H9 (cell line): ENCODE measurements around the gene MTMR3. TPM values are rescaled to one million over a fixed set of nuclear protein-coding genes. Genes with fewer than 3 reads are reported as not detected.
"Not testable (repeated sequence)": the region's sequence is repeated elsewhere in the genome, so short reads cannot be mapped to it uniquely, and the experiment has no call there.

Source experiments
- DNase-seq: peaks from one replicate; pipeline ENCODE4 v3.0.0-alpha.2; 2017
- H2AFZ ChIP-seq: one replicate; pipeline ENCODE4 v1.6.1; 2013; ENCODE audit warnings: mild to moderate bottlenecking, low read length, control low read depth, moderate library complexity
- H2AK5ac ChIP-seq: 2 replicates; pipeline ENCODE4 v1.6.1; 2013; ENCODE audit warnings: low read length, control low read depth, mixed read lengths; ENCODE audit not compliant: insufficient read length
- H2BK120ac ChIP-seq: one replicate; pipeline ENCODE4 v1.6.1; 2013; ENCODE audit warnings: low read depth, mild to moderate bottlenecking, low read length, control low read depth, inconsistent platforms; ENCODE audit not compliant: poor library complexity, severe bottlenecking
- H2BK12ac ChIP-seq: 2 replicates; pipeline ENCODE4 v1.6.1; 2013; ENCODE audit warnings: low read length, control low read depth, mixed read lengths, low read depth; ENCODE audit not compliant: insufficient read length
- H2BK15ac ChIP-seq: 2 replicates; pipeline ENCODE4 v1.6.1; 2013; ENCODE audit warnings: low read depth, low read length, control low read depth
- H2BK20ac ChIP-seq: one replicate; pipeline ENCODE4 v1.6.1; 2013; ENCODE audit warnings: low read depth, mild to moderate bottlenecking, low read length, control low read depth, inconsistent platforms; ENCODE audit not compliant: poor library complexity, severe bottlenecking
- H2BK5ac ChIP-seq: 2 replicates; pipeline ENCODE4 v1.6.1; 2013; ENCODE audit warnings: low read length, control low read depth, mixed read lengths; ENCODE audit not compliant: insufficient read length
- H3K14ac ChIP-seq: 2 replicates; pipeline ENCODE4 v1.6.1; 2013; ENCODE audit warnings: low read length, control low read depth; ENCODE audit not compliant: insufficient read depth
- H3K18ac ChIP-seq: 2 replicates; pipeline ENCODE4 v1.6.1; 2013; ENCODE audit warnings: low read depth, mild to moderate bottlenecking, mixed read lengths, low read length, control low read depth; ENCODE audit not compliant: insufficient read length
- H3K23ac ChIP-seq: 2 replicates; pipeline ENCODE4 v1.6.1; 2013; ENCODE audit warnings: low read length, control low read depth, mixed read lengths, low read depth; ENCODE audit not compliant: insufficient read length
- H3K23me2 ChIP-seq: 2 replicates; pipeline ENCODE4 v1.6.1; 2013; ENCODE audit warnings: low read depth, mild to moderate bottlenecking, mixed read lengths, low read length, control low read depth; ENCODE audit not compliant: insufficient read length, poor library complexity, severe bottlenecking
- H3K27ac ChIP-seq: 2 replicates; pipeline ENCODE4 v1.5.1; 2013; ENCODE audit warnings: low read length, control low read depth, mixed read lengths, low read depth; ENCODE audit not compliant: insufficient read length
- H3K27me3 ChIP-seq: 2 replicates; pipeline ENCODE4 v1.6.1; 2013; ENCODE audit warnings: low read length, control low read depth, inconsistent platforms; ENCODE audit not compliant: insufficient read depth
- H3K4ac ChIP-seq: 2 replicates; pipeline ENCODE4 v1.6.1; 2013; ENCODE audit warnings: low read depth, mild to moderate bottlenecking, control low read depth, inconsistent platforms, low read length, moderate library complexity
- H3K4me1 ChIP-seq: 2 replicates; pipeline ENCODE4 v1.6.1; 2013; ENCODE audit warnings: low read length, control low read depth, inconsistent platforms; ENCODE audit not compliant: insufficient read depth
- H3K4me2 ChIP-seq: 2 replicates; pipeline ENCODE4 v1.6.1; 2013; ENCODE audit warnings: low read length, control low read depth, mixed read lengths; ENCODE audit not compliant: insufficient read length, insufficient read depth
- H3K56ac ChIP-seq: 2 replicates; pipeline ENCODE4 v1.6.1; 2013; ENCODE audit warnings: low read depth, mild to moderate bottlenecking, mixed read lengths, low read length, control low read depth; ENCODE audit not compliant: insufficient read length
- H3K79me1 ChIP-seq: 2 replicates; pipeline ENCODE4 v1.6.1; 2013; ENCODE audit warnings: low read depth, mild to moderate bottlenecking, moderate library complexity, low read length, control low read depth, inconsistent platforms; ENCODE audit not compliant: insufficient read depth, poor library complexity, severe bottlenecking
- H3K79me2 ChIP-seq: 2 replicates; pipeline ENCODE4 v1.6.1; 2013; ENCODE audit warnings: low read length, control low read depth, inconsistent platforms; ENCODE audit not compliant: insufficient read depth
- H3K9ac ChIP-seq: 2 replicates; pipeline ENCODE4 v1.6.1; 2013; ENCODE audit warnings: low read length, control low read depth, mixed read lengths; ENCODE audit not compliant: insufficient read length; ENCODE audit errors: extremely low read depth
- H3K9me3 ChIP-seq: one replicate; pipeline ENCODE4 v1.6.1; 2013; ENCODE audit warnings: low read depth, low read length, inconsistent platforms; ENCODE audit not compliant: control insufficient read depth
- H3T11ph ChIP-seq: one replicate; pipeline ENCODE4 v1.6.1; 2013; ENCODE audit warnings: mild to moderate bottlenecking, low read length, control low read depth, inconsistent platforms
- H4K20me1 ChIP-seq: one replicate; pipeline ENCODE4 v1.6.1; 2013; ENCODE audit not compliant: control insufficient read depth, insufficient read length, insufficient read depth
- H4K5ac ChIP-seq: 2 replicates; pipeline ENCODE4 v1.6.1; 2013; ENCODE audit warnings: low read depth, mild to moderate bottlenecking, mixed read lengths, low read length, control low read depth; ENCODE audit not compliant: insufficient read length
- H4K8ac ChIP-seq: replicated peaks from 2 replicates; pipeline ENCODE4 v1.6.1; 2013; ENCODE audit warnings: low read length, control low read depth, mixed read lengths, low read depth; ENCODE audit not compliant: insufficient read length
- H4K91ac ChIP-seq: 2 replicates; pipeline ENCODE4 v1.6.1; 2013; ENCODE audit warnings: low read depth, mild to moderate bottlenecking, moderate library complexity, mixed read lengths, low read length, control low read depth; ENCODE audit not compliant: insufficient read length
- H3K27ac Mint-ChIP-seq, 3 experiments: 2 replicates in 2 of 3; 3 replicates in 1 of 3; pipeline ENCODE4 v1.8.0; 2020 to 2021; ENCODE audit warnings: mixed read lengths in 3 of 3, mild to moderate bottlenecking in 1 of 3, moderate library complexity in 1 of 3
- H3K27me3 Mint-ChIP-seq: 2 replicates; pipeline ENCODE4 v1.8.0; 2021; ENCODE audit warnings: low read depth, mild to moderate bottlenecking, moderate library complexity, mixed read lengths
- H3K36me3 Mint-ChIP-seq, 3 experiments: 2 replicates in 2 of 3; 3 replicates in 1 of 3; pipeline ENCODE4 v1.8.0; 2020 to 2021; ENCODE audit warnings: low read depth in 3 of 3, mixed read lengths in 3 of 3; ENCODE audit not compliant: insufficient read depth in 1 of 3
- H3K4me1 Mint-ChIP-seq, 2 experiments: 2 replicates each; pipeline ENCODE4 v1.8.0; 2020; ENCODE audit warnings: mixed read lengths in 2 of 2
- H3K4me3 Mint-ChIP-seq, 2 experiments: 2 replicates in 1 of 2; 3 replicates in 1 of 2; pipeline ENCODE4 v1.8.0; 2020 to 2021; ENCODE audit warnings: mild to moderate bottlenecking in 2 of 2, mixed read lengths in 2 of 2, moderate library complexity in 1 of 2
- H3K9me3 Mint-ChIP-seq, 2 experiments: 2 replicates in 1 of 2; 3 replicates in 1 of 2; pipeline ENCODE4 v1.8.0; 2020; ENCODE audit warnings: mild to moderate bottlenecking in 2 of 2, mixed read lengths in 2 of 2, moderate library complexity in 1 of 2
- whole genome bisulfite sequencing: extraction: QIAGEN DNeasy Blood & Tissue Kit; methylation state at CpG from one replicate; pipeline ENCODE4 v1.1.7; 2013; ENCODE audit warnings: missing lambda C conversion rate, low lambda C conversion rate, mixed read lengths; ENCODE audit not compliant: insufficient read length; ENCODE audit errors: extremely low coverage; 5-methylcytosine and 5-hydroxymethylcytosine counted together
- total RNA-seq: library from RNA; stranded (reverse); gene quantifications from 2 replicates; pipeline ENCODE4 v1.2.1, GENCODE V29; 2021

Gene MTMR3
- total RNA-seq, 1 experiment from 2014 or later: 19.8 TPM

- not testable (repeated sequence) for H3K4ac ChIP-seq, H3K27ac ChIP-seq, H3K4me3 Mint-ChIP-seq, H3K23ac ChIP-seq, H3K23me2 ChIP-seq, H3K18ac ChIP-seq, H3K9ac ChIP-seq, H3K36me3 Mint-ChIP-seq, H3K14ac ChIP-seq, H2BK15ac ChIP-seq, H2BK20ac ChIP-seq, H4K91ac ChIP-seq, H2AK5ac ChIP-seq, H2BK120ac ChIP-seq, H4K8ac ChIP-seq, H2BK12ac ChIP-seq, H3K27me3 Mint-ChIP-seq, DNase-seq, H3K9me3 ChIP-seq, H4K5ac ChIP-seq, H4K20me1 ChIP-seq, H2BK5ac ChIP-seq, H3K4me1 Mint-ChIP-seq, H3K79me1 ChIP-seq, H3K4me2 ChIP-seq, H3K79me2 ChIP-seq, H3K56ac ChIP-seq, H3K4me1 ChIP-seq, H2AFZ ChIP-seq, H3K27me3 ChIP-seq, H3K27ac Mint-ChIP-seq, H3T11ph ChIP-seq
- H3K9me3 Mint-ChIP-seq: peaks cover 27 to 36% of the 10 kb centered on the region in 2 experiments
- WGBS: no CpG with 5 or more reads among the region's 6 CpGs
Measured at GRCh38 chr22:30061094-30061493, 178.1 kb downstream of the MTMR3 start.
